BE2C (cell line): ENCODE measurements around the gene CYP2A6.
"Not testable (repeated sequence)": the region's sequence is repeated elsewhere in the genome, so short reads cannot be mapped to it uniquely, and the experiment has no call there.

ENCODE experiments used
- DNase-seq: peaks from one replicate; pipeline ENCODE4 v3.0.0-alpha.2; 2020
- H3K27me3 ChIP-seq: fragments of 250-450 bp; sonication (Bioruptor Pico); 2 replicates; pipeline ENCODE4 v1.5.1; 2020; ENCODE audit warnings: mild to moderate bottlenecking
- H3K36me3 ChIP-seq: fragments of 250-450 bp; sonication (Bioruptor Pico); 2 replicates; pipeline ENCODE4 v1.5.1; 2020; ENCODE audit warnings: mild to moderate bottlenecking
- H3K4me1 ChIP-seq: fragments of 250-450 bp; sonication (Bioruptor Pico); 2 replicates; pipeline ENCODE4 v1.5.1; 2020
- H3K4me3 ChIP-seq: 2 replicates; pipeline ENCODE4 v1.5.1; 2011; ENCODE audit warnings: low read depth, low read length
- H3K9me3 ChIP-seq: fragments of 250-450 bp; sonication (Bioruptor Pico); 2 replicates; pipeline ENCODE4 v1.5.1; 2020
- TF ChIP-seq, protein P1 (sequence below): IDR thresholded peaks from 2 replicates; pipeline ENCODE4 v1.5.1; 2012; ENCODE audit warnings: mild to moderate bottlenecking, low read depth, low read length

Gene CYP2A6

DNA sequence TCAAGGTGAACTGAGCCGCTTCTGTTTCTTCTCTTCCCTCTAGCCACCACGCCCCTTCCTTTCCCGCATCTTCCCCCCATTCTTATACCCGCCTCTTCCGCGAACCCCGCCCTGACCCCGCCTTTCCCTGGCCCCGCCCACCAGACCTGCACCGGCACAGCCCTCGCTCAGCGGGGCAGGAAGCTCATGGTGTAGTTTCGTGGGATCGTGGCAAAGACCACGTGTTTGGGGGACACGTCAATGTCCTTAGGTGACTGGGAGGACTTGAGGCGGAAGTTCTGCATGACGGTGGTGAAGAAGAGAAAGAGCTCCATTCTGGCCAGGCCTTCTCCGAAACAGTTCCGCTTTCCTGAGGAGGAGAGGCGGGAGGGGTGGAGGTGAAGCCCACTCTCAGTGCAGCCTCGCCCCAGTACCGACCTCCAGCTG lies 25.3 kb upstream of the CYP2A6 start:
- not testable (repeated sequence) for H3K36me3 ChIP-seq, H3K27me3 ChIP-seq, H3K4me3 ChIP-seq, H3K9me3 ChIP-seq, H3K4me1 ChIP-seq
- peak; percentile 43 for DNase-seq

DNA sequence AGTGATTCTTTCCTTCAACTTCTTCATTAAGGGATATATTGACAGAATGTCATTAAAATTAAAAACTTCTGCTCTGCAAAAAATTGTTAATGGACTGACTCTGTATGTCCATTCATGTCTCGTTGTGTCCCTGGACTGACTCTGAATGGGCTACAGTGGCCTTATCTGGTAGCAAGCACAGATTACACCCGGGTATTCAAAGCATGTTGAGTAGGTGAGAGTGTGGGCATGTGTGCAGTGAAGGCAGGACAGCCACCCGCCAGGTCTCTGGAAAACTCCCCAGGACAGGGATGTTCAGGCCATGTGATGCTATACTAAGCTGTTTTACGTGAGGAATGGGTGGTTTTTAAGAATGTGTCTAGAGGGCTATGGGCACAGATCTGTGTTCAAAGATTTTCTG lies 24.6 kb upstream of the CYP2A6 start:
- not testable (repeated sequence) for H3K9me3 ChIP-seq, H3K4me3 ChIP-seq, H3K4me1 ChIP-seq, H3K27me3 ChIP-seq, DNase-seq, H3K36me3 ChIP-seq

DNA sequence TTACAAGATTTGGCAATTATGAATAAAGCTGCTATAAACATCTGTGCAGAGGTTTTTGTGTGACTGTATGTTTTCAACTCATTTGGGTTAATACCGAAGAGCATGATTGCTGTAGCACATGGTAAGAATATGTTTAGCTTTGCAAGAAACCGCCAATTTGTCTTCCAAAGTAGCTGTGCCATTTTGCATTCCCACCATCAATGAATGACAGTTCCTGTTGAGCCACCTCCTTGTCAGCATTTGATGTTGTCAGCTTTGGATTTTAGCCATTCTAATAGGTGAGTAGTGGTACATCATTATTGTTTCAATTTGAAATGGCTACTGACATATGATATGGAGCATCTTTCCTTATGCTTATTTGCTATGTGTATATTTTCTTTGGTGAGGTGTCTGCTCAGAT lies 23.6 kb upstream of the CYP2A6 start:
- not testable (repeated sequence) for H3K4me3 ChIP-seq, H3K36me3 ChIP-seq, H3K27me3 ChIP-seq, H3K9me3 ChIP-seq, H3K4me1 ChIP-seq, DNase-seq

DNA sequence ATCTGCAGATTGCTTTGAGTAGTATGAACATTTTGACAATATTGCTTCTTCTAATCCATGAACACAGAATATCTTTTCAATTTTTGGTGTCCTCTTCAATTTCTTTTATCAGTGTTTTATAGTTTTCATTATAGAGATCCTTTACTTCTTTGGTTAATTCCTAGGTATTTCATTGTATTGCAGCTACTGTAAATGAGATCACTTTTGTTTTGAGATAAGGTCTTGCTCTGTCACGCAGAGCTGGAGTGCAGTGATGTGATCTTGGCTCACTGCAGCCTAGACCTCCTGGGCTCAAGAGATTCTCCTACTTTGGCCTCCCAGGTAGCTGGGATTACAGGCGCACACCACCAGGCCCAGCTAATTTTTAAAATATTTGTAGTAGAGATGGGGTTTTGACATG lies 22.0 kb upstream of the CYP2A6 start:
- Histone ChIP-seq H3K36me3 (no peaks in the 10 kb centered on the region), H3K9me3 (no peaks in the 10 kb centered on the region), H3K4me3 (no peak overlapping the region), H3K4me1 (no peaks in the 10 kb centered on the region), H3K27me3 (peaks cover 8% of the 10 kb centered on the region)
- no peak for DNase-seq
- TF ChIP-seq, protein P1, sequence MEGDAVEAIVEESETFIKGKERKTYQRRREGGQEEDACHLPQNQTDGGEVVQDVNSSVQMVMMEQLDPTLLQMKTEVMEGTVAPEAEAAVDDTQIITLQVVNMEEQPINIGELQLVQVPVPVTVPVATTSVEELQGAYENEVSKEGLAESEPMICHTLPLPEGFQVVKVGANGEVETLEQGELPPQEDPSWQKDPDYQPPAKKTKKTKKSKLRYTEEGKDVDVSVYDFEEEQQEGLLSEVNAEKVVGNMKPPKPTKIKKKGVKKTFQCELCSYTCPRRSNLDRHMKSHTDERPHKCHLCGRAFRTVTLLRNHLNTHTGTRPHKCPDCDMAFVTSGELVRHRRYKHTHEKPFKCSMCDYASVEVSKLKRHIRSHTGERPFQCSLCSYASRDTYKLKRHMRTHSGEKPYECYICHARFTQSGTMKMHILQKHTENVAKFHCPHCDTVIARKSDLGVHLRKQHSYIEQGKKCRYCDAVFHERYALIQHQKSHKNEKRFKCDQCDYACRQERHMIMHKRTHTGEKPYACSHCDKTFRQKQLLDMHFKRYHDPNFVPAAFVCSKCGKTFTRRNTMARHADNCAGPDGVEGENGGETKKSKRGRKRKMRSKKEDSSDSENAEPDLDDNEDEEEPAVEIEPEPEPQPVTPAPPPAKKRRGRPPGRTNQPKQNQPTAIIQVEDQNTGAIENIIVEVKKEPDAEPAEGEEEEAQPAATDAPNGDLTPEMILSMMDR: no peak

DNA sequence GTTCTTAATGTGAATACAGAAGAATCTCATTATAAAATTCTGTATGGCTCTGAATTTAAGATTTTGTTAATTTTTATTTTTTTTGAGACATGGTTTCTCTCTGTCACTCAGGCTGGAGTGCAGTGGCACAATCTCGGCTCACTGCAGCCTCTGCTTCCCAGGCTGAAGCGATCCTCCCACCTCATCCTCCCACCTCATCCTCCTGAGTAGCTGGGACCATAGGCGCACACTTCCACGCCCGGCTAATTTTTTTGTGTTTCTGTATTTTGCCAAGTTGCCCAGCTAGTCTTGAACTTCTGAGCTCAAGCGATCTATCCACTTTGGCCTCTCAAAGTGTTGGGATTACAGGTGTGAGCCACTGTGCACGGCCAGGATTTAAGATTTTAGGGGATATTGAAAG lies 17.5 kb upstream of the CYP2A6 start:
- H3K27me3 ChIP-seq: peaks cover 5% of the 10 kb centered on the region; the same call in 1 of the 2 replicates

DNA sequence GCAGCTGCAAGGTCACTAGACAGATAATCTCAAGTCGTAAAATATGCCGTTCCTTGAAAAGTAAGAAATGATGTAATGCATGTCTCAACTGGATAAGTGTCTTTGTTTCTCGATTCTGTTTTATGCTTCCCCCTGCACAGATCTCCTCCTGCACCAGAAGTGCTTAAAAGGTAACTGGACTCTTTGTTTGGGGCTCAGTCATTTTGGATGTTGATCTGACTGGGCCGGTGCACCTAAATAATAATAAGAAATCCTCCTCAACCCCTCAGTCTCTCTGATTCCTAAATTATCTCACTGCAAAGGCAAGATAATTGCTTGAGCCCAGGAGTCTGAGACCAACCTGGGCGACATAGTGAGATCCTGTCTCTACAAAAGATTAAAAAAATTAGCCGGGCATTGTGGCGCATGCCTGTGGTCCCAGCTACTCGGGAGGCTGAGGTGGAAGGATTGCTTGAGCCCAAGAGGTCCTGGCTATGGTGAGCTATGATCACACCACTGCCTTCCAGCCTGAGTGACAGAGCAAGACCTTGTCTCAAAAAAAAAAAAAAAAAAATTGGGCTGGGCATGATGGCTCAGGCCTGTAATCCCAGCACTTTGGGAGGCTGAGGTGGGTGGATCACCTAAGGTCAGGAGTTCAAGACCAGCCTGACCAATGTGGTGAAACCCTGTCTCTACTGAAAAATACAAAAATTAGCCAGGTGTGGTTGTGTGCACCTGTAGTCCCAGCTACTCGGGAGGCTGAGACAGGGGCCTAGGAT lies 14.7 kb upstream of the CYP2A6 start:
- not testable (repeated sequence) for DNase-seq, H3K9me3 ChIP-seq, H3K4me3 ChIP-seq, H3K4me1 ChIP-seq, H3K36me3 ChIP-seq, H3K27me3 ChIP-seq

More for the DNA sequence above, 17.5 kb upstream of the CYP2A6 start:
- Histone ChIP-seq H3K36me3 (no peaks in the 10 kb centered on the region), H3K4me1 (no peaks in the 10 kb centered on the region), H3K9me3 (no peaks in the 10 kb centered on the region), H3K4me3 (no peak overlapping the region)
- TF ChIP-seq, protein P1: no peak
- DNase-seq: no peak

GRCh38 chr19:40862785-40863184 lies 12.5 kb upstream of the CYP2A6 start:
- H3K27me3 ChIP-seq: peaks cover 12% of the 10 kb centered on the region
- H3K4me1 ChIP-seq: no peaks in the 10 kb centered on the region
- H3K36me3 ChIP-seq: no peaks in the 10 kb centered on the region
- TF ChIP-seq, protein P1: no peak
- no peak for DNase-seq
- no peak overlapping the region for H3K4me3 ChIP-seq
- H3K9me3 ChIP-seq: no peaks in the 10 kb centered on the region

DNA sequence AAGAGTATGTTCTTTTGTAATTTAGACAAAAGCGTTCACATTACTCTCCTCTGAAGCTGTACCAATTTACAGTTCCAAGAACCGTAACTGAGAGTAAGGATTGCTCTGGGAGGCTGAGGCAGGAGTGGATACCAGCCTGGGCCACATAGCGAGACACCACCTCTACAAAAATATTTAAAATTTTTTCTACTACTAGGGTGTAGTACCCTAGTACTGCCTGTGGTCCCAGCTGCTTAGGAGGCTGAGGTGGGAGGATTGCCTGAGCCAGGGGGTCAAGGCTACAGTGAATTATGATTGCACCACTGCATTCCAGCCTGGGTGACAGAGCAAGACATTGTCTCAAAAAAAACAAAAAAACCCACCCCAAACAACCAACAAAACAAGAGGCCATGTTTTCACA lies 12.1 kb upstream of the CYP2A6 start:
- no peak for DNase-seq
- H3K27me3 ChIP-seq: peaks cover 13% of the 10 kb centered on the region

More for the DNA sequence above, 12.1 kb upstream of the CYP2A6 start:
- no peaks in the 10 kb centered on the region for H3K4me1 ChIP-seq
- no peak overlapping the region for H3K4me3 ChIP-seq
- TF ChIP-seq, protein P1: no peak
- no peaks in the 10 kb centered on the region for H3K36me3 ChIP-seq
- H3K9me3 ChIP-seq: no peaks in the 10 kb centered on the region
